GM21526 (cell line): ENCODE data around the gene MTCH1.

Experiments
- ATAC-seq: cut with Tn5 transposase; IDR thresholded peaks from one replicate; pipeline ENCODE4 v1.9.1; 2021; ENCODE audit warnings: moderate library complexity; ENCODE audit not compliant: unreplicated experiment, low FRiP score

Gene MTCH1, protein sequence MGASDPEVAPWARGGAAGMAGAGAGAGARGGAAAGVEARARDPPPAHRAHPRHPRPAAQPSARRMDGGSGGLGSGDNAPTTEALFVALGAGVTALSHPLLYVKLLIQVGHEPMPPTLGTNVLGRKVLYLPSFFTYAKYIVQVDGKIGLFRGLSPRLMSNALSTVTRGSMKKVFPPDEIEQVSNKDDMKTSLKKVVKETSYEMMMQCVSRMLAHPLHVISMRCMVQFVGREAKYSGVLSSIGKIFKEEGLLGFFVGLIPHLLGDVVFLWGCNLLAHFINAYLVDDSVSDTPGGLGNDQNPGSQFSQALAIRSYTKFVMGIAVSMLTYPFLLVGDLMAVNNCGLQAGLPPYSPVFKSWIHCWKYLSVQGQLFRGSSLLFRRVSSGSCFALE

DNA sequence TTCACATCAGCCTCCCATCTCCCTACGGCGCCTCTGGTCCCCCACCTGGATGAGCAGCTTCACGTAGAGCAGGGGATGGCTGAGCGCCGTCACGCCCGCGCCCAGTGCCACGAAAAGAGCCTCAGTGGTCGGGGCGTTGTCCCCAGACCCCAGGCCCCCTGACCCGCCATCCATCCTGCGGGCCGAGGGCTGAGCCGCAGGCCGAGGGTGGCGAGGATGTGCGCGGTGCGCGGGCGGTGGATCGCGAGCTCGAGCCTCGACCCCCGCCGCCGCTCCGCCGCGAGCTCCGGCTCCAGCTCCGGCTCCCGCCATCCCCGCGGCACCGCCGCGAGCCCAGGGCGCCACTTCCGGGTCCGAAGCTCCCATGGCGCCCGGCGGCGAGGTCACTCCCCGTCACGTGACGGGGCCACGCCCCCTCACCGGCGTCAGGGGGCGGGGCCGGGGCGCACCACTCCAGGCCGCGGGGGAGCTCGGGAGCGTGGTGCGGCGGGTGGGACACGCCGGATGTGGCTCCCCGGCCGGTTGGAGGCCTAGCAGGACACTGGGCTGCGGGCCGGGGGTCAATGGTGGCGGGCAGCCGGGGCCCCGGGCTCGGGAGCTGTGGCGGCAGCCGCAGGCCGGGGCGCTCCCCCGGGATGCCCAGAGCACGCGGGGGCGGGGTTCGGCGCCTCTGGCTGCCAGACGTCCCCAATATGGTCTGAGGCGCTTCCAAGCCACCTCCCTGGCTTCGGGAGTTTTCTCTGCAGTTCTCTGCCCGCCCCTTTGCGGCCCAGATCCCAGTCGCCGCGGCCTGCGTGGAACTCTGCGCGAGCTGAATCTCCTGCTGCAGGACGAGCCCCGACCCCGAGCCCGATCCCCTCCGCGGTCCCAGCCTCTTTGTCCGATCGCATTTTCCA is at the start of gene MTCH1:
MTCH1 (minus strand) TSS at position 389 of the 896 bp plus-strand sequence; CDS start at position 366, 23 bp downstream.
- ATAC-seq, result peak; percentile 69

DNA sequence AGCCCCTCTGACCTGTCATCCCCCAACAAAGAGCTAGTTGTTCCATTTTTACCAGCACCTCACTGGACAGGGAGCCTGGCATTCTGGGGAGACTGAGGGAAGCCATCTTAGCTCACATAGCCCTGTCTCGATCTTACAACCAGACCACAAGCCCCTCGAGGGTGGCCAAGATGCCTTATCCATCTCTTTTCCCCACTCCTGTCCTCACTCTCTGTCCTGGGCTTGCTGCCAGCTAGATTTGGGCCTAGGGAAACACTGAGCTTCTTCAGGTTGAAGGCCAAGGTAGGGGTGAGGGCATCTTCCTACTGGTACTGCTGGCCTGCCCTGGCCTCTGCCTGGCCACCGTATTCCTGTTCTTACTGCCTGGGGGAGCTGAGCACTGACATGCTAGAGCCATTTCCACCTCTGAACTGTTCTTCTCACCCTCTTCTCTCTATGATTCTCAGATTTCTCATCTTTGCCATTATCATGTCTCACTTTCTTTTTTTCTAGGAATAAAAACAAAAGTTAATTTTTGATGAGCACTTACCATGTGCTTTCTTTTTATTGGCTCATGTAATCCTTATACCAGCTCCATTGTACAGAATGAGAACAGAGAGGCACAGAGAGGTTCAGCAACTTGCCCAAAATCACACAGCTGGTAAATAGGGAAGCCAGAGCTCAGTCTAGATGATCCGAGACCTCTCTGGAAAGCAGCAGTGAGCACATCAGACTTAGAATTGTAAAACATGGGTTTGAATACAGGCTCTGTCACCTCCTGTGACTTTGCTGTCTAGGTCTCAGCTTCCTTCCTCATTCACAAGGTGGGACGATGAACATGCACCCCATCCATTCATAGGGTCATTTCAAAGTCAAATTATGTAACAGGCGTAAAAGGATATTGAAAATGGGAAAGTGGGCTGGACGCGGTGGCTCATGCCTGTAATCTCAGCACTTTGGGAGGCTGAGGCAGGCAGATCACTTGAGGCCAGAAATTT is 48.1 kb upstream of the MTCH1 start:
- ATAC-seq, result no peak

DNA sequence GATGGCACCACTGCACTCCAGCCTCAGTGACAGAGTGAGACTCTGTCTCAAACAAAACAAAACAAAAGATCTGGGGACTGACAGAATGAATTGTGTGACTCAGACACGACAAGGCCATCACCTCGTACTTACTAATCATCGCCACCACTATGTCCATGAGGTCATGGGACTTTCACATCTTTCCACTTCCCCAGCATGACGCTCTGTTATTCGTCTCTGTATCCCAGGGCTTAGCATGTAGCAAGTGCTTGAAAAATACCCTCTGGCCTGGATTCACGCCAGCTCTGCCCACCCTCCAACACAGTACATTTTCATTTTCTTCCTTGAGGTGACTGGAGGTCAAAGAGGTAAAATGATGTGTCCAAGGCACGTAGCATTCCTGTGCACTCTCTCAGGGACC is 47.3 kb upstream of the MTCH1 start:
- ATAC-seq, result no peak

DNA sequence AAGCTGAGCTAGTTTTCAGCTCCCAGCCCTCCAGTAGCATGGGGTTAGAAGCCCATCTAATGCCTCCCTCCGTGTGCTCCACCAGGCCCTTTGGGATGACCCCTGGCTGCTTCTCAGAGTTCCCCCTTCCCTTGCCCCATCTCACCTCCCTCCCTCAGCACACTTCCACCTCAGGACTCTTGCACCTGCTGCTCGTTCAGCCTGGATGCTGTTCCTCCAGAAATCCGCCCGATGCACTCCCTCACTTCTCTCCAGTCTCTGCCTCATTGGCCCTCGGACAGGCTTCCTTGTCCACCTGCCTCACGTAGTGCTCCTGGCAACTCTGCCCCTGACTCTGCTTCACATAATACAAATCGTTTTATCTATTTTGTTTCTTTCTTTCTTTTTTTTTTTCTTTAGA is 46.2 kb upstream of the MTCH1 start:
- no peak for ATAC-seq

DNA sequence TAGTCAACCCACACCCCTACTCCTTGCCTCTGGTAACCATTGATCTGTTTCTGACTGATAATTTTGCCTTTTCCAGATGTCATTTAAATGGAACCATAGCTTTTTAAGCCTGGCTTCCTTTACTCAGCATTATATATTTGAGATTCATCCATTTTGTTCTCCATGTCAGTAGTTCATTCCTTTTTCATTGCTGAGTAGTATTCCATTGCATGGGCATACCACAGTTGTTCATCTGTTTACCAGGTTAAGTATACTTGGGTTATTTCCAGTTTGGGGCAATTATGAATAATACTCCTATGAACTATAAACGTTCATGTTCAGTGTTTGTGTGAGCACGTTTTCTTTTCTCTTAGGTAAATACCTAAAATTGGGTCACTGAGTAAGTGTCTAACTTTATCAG is 44.6 kb upstream of the MTCH1 start:
- no peak for ATAC-seq

DNA sequence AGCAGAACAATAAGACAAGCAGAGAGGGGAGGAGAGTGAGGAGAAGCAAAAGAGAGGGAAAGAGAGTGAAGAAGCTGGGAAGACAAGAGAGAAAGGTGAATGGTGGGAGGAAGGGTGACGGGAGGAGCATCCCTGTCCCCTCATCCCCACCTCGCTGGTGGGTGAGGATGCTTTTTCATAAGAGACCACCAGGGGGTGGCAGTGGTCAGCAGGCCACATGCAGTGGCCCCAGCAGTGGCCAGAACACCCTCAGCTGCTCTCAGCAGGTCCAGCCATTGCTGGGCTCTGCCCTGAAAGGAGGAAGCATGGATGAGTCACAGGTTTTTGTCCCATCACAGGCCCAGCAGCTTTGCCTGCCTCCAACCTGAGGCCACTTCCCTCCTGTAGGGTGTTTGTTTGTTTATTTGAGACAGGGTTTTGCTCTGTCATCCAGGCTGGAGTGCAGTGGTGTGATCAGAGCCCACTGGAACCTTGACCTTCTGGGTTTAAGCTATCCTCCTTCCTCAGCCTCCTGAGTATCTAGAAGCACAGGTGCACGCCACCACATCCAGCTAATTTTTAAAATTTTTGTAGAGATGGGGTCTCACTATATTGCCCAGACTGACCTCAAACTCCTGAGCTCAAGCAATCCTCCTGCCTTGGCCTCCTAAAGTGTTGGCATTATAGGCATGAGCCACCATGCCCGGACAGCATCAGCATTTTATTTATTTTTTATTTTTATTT is 43.4 kb upstream of the MTCH1 start:
- no peak for ATAC-seq

DNA sequence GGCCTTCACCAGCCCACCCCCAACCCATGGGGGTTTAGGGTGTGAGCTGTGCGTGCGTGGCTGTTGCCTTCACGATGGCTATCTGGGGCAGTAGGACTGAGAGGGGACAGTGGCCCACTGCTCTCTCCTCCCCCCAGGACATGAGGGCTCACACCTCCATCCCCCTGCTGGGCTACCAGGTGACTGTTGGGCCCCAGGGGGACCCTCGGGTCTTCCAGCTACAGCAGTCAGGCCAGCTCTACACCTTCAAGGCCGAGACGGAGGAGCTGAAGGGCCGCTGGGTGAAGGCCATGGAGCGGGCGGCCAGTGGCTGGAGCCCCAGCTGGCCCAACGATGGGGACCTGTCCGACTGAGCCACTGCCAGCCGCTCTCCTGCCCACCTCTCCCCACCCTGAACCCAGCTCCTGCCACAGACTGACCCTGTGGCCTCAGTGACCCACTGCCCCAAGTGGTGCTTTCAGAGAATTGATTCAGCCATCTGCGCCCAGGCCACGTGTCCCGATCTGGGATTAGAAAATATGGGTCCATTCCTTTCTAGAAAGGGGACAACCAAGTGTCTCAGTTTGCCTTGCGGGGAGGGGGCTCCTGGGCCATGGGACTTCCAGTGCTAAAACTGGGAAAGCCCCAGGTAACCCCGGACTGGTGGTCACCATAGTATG is 41.9 kb upstream of the MTCH1 start:
- no peak for ATAC-seq

DNA sequence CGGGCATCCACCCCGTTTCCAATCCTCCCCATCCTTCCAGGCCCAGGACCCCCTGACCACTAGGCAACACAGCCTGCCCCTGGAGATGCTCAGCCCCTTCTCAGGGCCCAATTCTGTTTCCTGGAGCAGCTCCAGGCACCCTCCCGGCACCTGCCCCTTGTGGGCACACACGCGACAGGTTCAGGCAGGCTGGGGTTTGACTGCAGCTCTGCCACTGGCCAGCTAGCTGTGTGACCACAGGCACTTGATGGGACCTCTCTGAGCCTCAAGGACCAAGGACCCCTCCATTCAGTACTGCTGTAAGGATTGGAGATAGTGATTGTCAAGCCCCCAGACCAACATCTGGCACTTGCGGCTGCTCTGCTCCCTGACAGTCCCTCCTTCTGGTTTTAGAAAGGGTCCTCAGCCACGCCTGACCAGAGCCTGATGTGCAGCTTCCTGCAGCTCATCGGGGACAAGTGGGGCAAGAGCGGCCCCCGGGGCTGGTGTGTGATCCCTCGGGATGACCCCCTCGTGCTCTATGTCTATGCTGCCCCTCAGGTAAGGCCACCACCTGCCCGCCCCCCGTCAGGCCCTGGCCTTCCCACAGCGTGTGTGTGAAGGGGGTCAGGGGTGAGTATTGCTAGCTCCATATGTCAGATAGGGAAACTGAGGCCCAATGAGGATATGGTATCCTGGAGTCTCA is 41.2 kb upstream of the MTCH1 start:
- no peak for ATAC-seq

DNA sequence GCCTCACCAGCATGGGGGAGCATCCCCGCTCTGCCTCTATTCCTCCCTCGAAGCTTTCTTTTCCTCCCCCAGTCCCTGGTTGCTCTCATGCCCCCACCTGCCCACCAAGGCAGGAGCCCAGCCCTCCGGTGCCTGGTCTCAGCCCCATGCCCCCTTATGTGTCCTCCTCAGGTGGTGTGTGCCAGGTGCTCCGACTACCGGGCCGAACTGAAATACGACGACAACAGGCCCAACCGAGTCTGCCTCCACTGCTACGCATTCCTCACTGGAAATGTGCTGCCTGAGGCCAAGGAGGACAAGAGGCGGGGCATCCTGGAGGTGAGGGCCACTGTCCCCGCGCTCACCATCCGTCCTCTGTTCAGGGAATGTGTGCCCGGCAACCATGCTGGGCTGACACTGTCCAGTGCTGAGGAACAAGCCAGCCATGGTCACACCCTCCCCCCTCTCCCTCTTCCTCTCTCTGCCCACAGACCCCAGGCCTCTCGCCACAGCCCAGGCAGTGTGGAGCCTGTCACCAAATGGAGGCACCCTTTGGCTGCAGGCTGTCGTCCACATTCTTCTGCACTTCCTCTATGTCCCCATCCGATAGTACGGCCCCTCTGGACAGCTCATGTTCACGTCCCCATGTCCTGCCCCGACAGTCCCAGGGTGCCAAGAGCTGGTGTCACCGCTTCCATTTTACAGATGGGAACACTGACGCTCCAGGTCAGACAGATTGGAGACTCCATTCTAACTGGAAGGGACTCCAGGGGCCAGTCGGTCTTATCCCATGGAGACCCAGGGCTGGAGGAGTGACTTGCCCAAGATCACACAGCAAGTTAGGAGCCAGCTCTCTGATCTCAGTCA is 39.8 kb upstream of the MTCH1 start:
- ATAC-seq, result no peak

DNA sequence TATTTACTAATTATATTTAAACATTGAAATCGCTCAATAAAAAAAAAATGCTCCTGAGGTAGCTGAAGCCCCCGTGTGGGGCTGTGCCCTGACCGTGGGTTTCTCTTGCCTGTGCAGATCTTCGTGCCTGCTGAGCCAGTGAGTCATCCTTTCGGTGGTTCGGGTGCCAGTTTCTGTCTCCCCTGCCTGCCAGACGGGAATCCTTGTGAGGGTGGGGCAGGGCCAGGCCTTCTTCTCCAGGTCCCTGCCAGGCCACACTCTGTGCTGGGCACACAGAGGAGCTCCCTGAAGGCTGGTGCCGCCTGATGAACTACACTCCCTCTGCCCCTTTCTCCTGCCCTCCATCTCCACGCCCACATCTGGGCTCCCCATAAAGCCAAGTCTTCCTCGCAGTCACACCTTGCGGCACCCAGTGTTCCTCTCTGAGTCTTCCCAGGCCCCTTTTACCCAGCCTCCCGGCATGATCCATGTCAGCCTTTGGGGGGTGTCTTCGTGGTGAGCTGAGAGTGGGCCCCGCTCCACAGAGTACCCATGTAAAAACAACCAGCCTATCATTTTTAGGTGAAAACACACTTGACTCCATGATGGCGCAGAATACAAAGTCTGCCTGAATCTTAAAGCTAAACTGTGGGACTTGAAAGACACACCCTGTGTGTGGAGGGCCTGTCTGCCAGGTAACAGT is 38.8 kb upstream of the MTCH1 start:
- no peak for ATAC-seq

DNA sequence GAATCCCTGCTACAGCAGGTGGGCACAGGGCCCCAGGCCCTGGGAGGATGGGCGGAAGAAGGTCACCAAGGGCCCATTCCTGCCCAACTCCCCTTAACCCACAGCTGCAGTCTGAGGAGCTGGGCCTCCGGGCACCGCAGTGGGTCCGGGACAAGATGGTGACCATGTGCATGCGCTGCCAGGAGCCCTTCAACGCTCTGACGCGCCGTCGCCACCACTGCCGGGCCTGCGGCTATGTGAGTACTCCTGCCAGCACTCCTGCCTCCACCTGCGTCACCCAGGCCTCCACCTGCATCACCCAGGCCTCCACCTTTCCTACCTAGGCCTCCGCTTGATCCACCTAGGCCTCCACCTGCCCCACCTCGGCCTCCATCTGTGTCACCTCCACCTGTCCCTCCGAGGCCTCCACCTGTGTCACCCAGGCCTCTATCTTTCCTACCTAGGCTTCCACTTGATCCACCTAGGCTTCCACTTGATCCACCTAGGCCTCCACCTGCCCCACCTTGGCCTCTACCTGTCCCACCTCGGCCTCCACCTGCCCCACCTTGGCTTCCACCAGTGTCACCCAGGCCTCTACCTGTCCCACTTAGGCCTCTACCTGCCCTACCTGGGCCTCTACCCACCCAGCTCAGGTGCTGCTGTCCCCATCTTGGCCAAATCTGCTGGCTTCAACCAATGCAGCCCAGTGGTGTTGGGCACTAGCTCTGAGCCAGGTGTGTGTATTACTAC is 36.3 kb upstream of the MTCH1 start:
- ATAC-seq, result no peak

DNA sequence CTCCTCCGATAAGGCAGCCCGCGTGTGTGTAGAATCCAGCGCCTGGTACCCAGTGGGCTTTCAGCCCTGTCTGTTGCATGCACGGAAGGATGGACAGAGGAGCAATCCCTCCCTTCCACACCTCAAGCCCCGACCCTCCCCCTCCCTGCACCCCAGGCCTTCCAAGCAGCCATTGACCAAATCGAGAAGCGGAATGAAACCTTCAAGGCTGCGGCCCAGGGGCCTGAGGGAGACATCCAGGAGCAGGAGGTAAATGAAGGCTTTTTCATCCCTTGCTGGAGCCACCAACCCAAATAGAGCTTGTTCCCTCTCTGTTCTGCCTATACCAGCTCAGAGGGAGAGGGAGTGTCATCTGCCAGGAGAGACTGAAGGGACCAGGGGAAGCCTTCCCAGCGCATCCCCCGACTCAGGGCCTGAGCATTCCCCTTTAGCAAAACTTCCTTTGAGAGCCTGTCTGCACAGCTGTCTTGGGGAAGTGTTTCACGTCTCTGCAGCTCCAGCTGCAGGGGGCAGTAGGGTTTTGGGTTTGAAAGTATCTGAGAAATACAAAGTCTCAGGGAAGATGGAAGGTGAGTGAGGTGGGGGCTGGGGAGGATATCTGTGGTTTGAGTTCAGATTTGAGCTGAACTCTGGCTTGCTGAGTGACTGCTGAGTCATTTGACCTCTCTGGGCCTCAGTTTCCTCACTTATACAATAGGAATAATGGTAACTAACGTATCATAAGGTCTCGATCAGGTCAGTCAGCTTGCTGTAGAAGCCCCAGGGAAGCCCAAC is 35.5 kb upstream of the MTCH1 start:
- ATAC-seq, result no peak

DNA sequence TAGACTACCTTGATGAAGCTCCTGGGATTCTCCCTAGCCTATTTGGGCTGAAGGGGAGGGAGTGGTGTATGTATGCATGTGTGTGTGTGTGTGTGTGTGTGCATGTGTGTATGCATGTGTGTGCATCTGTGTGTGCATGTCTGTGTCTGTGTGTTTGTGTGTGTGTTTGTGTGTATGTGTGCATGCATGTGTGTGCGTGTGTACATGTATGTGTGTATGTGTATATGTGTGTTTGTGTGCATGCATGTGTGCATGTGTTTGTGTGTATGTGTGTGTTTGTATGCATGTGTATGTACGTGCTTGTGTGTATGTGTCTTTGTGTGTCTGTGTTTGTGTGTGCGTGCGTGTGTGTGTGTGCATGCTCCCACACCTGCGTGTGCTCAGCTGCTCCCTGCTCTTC is 34.8 kb upstream of the MTCH1 start:
- no peak for ATAC-seq

DNA sequence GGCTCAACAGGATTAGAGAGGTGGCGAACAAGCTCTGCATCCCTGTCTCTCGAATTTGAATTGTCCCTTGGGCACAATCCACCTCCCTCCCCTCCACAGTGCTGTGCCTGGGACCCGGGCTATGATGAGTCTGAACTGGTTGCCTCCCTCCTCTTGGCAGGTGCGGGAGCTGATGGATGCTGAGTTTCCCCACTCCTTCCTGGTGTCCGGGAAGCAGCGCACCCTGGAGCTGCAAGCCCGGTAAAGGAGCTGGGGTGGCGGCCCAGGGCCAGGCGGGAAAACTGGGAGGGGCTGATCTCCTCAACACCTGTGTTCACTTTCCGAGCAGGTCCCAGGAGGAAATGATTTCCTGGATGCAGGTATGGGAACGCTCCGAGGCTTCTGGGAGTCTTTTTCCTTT is 34.4 kb upstream of the MTCH1 start:
- no peak for ATAC-seq

DNA sequence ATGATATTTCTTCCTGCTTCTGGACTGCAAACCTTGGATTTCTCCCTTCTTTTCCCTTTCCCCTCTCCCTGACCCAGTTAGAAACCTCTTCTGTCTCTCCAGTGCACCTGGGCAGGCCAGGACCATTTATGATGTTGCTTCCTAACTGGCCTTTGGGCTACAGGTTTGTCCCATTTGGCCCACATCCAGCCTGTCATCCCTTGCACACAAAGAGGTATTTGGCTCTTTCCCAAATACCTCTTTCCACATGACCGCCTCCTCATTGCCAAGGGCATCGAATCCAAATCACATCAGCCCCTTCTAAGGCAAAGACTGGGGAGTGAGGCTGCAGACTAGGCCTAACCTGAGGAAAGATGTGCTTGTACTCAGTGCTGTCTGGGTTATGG is 33.1 kb upstream of the MTCH1 start:
- ATAC-seq, result no peak
